D721Med (cell line): ENCODE results near the gene MARCHF11.

ENCODE experiments used
- DNase-seq: peaks from one replicate; pipeline ENCODE4 v3.0.0; 2011; ENCODE audit warnings: low spot score; ENCODE audit not compliant: insufficient read length
- FAIRE-seq: peaks from 2 replicates; lab custom pipeline; 2011; peaks lifted over from hg19 to GRCh38; lab: Jason Lieb, UNC
- TF ChIP-seq, protein P1 (sequence below): IDR thresholded peaks from 2 replicates; pipeline ENCODE4 v1.5.1; 2012; ENCODE audit warnings: mild to moderate bottlenecking, control low read depth; ENCODE audit not compliant: insufficient read depth; ENCODE audit errors: missing control alignments

MARCHF11 gene

DNA sequence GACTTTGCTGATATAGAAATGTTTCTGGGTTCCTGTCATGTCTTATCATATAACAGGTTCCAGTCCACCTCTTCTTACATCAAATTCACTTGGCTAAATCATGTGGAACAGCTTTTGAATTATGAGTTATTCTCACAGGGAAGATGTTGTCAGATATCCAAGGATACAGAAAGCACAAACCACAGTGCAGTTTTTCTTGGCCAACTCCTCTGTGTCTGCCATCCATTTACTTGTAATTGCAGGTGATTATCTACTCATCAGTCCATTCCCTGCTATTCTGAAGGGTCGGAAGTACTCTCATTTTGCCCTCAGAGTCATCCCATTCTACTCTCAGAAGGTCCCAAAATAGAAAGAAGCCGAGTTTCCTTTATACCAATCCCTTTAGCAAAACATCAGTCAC lies 10.0 kb downstream of the MARCHF11 start:
- TF ChIP-seq, protein P1, sequence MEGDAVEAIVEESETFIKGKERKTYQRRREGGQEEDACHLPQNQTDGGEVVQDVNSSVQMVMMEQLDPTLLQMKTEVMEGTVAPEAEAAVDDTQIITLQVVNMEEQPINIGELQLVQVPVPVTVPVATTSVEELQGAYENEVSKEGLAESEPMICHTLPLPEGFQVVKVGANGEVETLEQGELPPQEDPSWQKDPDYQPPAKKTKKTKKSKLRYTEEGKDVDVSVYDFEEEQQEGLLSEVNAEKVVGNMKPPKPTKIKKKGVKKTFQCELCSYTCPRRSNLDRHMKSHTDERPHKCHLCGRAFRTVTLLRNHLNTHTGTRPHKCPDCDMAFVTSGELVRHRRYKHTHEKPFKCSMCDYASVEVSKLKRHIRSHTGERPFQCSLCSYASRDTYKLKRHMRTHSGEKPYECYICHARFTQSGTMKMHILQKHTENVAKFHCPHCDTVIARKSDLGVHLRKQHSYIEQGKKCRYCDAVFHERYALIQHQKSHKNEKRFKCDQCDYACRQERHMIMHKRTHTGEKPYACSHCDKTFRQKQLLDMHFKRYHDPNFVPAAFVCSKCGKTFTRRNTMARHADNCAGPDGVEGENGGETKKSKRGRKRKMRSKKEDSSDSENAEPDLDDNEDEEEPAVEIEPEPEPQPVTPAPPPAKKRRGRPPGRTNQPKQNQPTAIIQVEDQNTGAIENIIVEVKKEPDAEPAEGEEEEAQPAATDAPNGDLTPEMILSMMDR, result no peak
- no peak for DNase-seq
- no peak for FAIRE-seq

DNA sequence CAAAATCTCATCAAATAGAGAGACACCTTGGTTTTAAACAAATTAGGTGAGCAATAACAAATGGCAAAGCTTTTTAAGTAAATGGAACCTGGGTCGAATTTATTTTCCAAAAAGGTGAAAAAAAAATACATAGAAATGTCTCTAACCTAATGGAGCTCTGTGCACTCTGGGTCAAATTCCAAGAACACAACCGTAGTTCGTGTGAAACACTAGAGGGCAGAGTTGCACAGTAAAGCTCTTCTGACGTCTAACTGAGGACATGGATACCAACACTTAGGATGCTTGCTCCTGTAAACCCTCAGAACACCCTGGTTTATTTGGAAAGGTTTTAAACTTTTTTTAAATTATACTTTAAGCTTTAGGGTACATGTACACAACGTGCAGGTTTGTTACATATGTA lies 18.9 kb downstream of the MARCHF11 start:
- DNase-seq (no peak), FAIRE-seq (peak; percentile 38)
- TF ChIP-seq, protein P1, result peak; percentile 88

DNA sequence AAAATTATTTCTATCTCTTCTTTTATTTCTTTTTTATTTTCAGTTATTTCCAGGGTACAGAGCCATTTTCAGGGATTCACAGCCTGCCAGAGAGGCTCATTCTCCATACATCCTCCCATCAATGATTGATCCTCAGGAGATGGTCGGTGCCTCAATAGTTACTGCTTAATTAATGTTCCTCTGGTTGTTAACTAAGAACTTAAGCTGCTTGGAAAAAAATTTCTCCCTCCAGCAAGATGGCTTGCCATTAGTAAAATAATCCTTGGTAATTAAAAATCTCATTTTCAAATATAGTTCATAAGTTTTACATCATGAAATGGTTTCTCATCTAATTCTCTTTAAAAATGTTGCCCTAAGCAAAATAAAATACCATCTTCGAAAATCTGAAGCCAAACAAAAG lies 20.0 kb downstream of the MARCHF11 start:
- no peak for DNase-seq
- TF ChIP-seq, protein P1, result no peak
- FAIRE-seq, result no peak

DNA sequence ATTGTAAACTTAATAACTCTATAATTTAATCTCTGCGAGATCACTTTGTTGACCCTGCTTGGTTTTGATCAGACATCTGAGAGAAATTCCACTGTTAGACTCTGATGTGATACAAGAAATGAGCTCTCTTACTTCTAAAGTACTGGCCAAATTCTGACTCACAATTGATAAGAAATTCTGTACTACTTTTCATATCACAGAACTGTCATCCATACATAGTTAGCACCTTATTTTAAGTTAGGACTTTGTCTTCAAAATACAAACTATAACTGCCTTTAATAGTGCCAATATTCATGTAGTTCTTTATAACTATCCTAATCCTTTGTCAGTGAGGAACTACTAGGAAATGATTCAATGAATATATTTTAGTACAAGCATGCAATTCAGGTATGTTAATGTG lies 23.4 kb downstream of the MARCHF11 start:
- no peak for DNase-seq
- TF ChIP-seq, protein P1, result no peak
- no peak for FAIRE-seq

DNA sequence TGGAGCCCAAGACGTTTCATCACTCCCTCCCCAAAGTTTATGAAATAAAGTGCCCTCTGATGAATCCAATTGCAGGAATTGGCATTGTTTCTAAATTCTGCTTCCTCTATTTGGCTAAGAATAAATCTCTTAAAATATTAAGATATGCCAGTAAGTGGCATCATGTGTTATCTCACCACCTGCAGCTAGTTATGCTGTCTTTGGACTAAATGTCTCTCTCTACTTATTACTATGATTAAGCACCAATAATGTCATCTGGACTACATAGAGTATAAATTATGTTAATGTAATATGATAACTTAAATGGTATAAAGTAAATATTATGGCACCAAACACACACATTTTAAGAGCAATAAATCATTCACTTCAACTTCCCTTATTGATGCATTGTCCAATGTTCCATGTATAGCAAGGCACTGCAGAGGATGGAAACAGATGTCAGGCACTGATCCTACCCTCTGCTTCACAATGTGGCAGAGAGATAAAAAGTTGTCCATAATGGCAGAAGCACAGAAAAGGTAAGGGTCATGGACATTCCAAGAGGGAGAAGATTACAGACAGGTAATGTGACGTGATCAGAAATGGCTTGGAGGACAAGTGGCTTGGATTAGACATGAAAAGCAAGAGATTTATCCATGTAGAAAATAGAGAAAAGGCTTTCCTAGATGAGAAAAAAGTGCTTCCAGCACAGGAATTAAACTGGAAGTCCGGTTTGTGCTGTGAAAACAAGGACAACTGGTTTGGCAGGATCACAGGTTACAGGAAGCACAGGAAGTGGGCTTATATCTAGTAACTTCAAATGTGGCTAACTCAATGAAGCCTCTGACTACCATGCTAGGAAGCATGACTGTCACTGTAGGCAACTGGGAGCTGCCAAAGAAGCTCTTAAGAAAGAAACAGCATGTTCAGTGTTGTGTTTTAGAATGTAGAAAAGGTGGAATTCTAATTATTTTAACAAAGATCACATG lies 26.7 kb downstream of the MARCHF11 start:
- no peak for DNase-seq
- no peak for FAIRE-seq
- TF ChIP-seq, protein P1, result no peak

DNA sequence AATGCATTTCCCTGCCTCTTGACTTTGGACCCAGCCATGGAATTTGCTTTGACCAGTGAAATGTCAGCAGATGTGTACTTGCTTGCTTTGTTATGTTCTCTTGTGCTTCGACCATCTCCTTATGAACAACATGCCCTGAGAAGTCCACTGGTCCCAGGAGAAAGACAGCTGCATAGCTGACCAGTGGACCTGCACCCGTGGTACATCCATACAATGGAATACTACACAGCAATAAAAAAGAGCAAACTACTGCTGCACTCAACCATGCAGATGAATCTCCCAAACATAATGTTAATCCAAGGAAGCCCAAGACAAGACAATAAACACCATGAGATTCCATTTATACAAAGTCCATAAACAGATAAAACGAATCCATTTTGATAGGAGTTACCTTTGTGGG lies 30.0 kb downstream of the MARCHF11 start:
- TF ChIP-seq, protein P1, result no peak
- DNase-seq (no peak), FAIRE-seq (no peak)
